Glutamatergic neuron (in vitro differentiated cells): Measurements from ENCODE around the gene MCM3AP. TPM values are rescaled to one million over a fixed set of nuclear protein-coding genes. Genes with fewer than 3 reads are reported as not detected.

ENCODE experiments used
- DNase-seq: peaks from one replicate; pipeline ENCODE4 v3.0.0; 2022
- H3K27ac Mint-ChIP-seq: one replicate; pipeline ENCODE4 v1.8.0; 2020; ENCODE audit warnings: mild to moderate bottlenecking, mixed read lengths, inconsistent platforms; ENCODE audit not compliant: unreplicated experiment
- H3K27me3 Mint-ChIP-seq: one replicate; pipeline ENCODE4 v1.8.0; 2020; ENCODE audit warnings: mild to moderate bottlenecking, moderate library complexity, mixed read lengths, inconsistent platforms; ENCODE audit not compliant: unreplicated experiment
- H3K36me3 Mint-ChIP-seq: one replicate; pipeline ENCODE4 v1.8.0; 2020; ENCODE audit warnings: mild to moderate bottlenecking, mixed read lengths, inconsistent platforms; ENCODE audit not compliant: unreplicated experiment
- H3K4me1 Mint-ChIP-seq: one replicate; pipeline ENCODE4 v1.8.0; 2020; ENCODE audit warnings: mild to moderate bottlenecking, low read depth, mixed read lengths, inconsistent platforms; ENCODE audit not compliant: unreplicated experiment
- H3K4me3 Mint-ChIP-seq: one replicate; pipeline ENCODE4 v1.8.0; 2020; ENCODE audit warnings: mild to moderate bottlenecking, mixed read lengths, inconsistent platforms; ENCODE audit not compliant: unreplicated experiment
- H3K9me3 Mint-ChIP-seq: one replicate; pipeline ENCODE4 v1.8.0; 2020; ENCODE audit warnings: mild to moderate bottlenecking, moderate library complexity, mixed read lengths, inconsistent platforms; ENCODE audit not compliant: unreplicated experiment
- CTCF ChIP-seq: fragments of 200-600 bp; sonication (generic); IDR thresholded peaks from one replicate; pipeline ENCODE4 v1.5.0; 2021; ENCODE audit not compliant: partially characterized antibody, unreplicated experiment
- total RNA-seq: library from RNA; stranded (reverse); fragmentation: NEBNext Ultra II Directional; extraction: Animal tissue kit (Norgen Biotek cat#: 25700); gene quantifications from one replicate; pipeline ENCODE4 v1.2.1, GENCODE V29; 2021; ENCODE audit not compliant: unreplicated experiment

The MCM3AP gene
- total RNA-seq, 1 donor from 2014 or later = 121 TPM

GRCh38 chr21:46211376-46211775, 74.0 kb downstream of the MCM3AP start:
- Mint-ChIP-seq H3K27me3 (peaks cover 14% of the 10 kb centered on the region), H3K4me1 (peaks cover 16% of the 10 kb centered on the region), H3K27ac (peak overlapping the region; percentile 68), H3K4me3 (no peak overlapping the region), H3K36me3 (peaks cover 4% of the 10 kb centered on the region), H3K9me3 (peaks cover 14% of the 10 kb centered on the region)
- no peak for TF ChIP-seq CTCF
- no peak for DNase-seq

GRCh38 chr21:46210378-46211136, 74.9 kb downstream of the MCM3AP start:
- peaks cover 14% of the 10 kb centered on the region for H3K9me3 Mint-ChIP-seq
- H3K27ac Mint-ChIP-seq = no peak overlapping the region
- no peak overlapping the region for H3K4me3 Mint-ChIP-seq
- no peak for DNase-seq
- H3K27me3 Mint-ChIP-seq = peaks cover 14% of the 10 kb centered on the region
- TF ChIP-seq CTCF = no peak
- H3K4me1 Mint-ChIP-seq = peaks cover 20% of the 10 kb centered on the region
- peaks cover 4% of the 10 kb centered on the region for H3K36me3 Mint-ChIP-seq

GRCh38 chr21:46208761-46209721, 76.4 kb downstream of the MCM3AP start:
- Mint-ChIP-seq H3K27me3 (peaks cover 9% of the 10 kb centered on the region), H3K27ac (no peak overlapping the region)
- DNase-seq = no peak

GRCh38 chr21:46207920-46208591, 77.4 kb downstream of the MCM3AP start:
- no peak for TF ChIP-seq CTCF
- no peak for DNase-seq
- Mint-ChIP-seq H3K4me3 (no peak overlapping the region), H3K27ac (no peak overlapping the region), H3K27me3 (peaks cover 9% of the 10 kb centered on the region), H3K9me3 (peaks cover 20% of the 10 kb centered on the region), H3K36me3 (peaks cover 4% of the 10 kb centered on the region), H3K4me1 (peaks cover 16% of the 10 kb centered on the region)

More at GRCh38 chr21:46208761-46209721, 76.4 kb downstream of the MCM3AP start:
- peaks cover 4% of the 10 kb centered on the region for H3K36me3 Mint-ChIP-seq
- peaks cover 16% of the 10 kb centered on the region for H3K9me3 Mint-ChIP-seq
- H3K4me3 Mint-ChIP-seq = no peak overlapping the region
- no peak for TF ChIP-seq CTCF
- H3K4me1 Mint-ChIP-seq = peaks cover 23% of the 10 kb centered on the region
